HG02938 (cell line): ENCODE measurements around the gene GSTM3.
"Not testable (repeated sequence)": the region's sequence is repeated elsewhere in the genome, so short reads cannot be mapped to it uniquely, and the experiment has no call there.

Source experiments
- ATAC-seq: cut with Tn5 transposase; IDR thresholded peaks from one replicate; pipeline ENCODE4 v1.9.1; 2021; ENCODE audit warnings: mild to moderate bottlenecking, moderate library complexity; ENCODE audit not compliant: unreplicated experiment

Gene GSTM3

GRCh38 chr1:109708949-109709348 is 31.9 kb downstream of the GSTM3 start:
- not testable (repeated sequence) for ATAC-seq

DNA sequence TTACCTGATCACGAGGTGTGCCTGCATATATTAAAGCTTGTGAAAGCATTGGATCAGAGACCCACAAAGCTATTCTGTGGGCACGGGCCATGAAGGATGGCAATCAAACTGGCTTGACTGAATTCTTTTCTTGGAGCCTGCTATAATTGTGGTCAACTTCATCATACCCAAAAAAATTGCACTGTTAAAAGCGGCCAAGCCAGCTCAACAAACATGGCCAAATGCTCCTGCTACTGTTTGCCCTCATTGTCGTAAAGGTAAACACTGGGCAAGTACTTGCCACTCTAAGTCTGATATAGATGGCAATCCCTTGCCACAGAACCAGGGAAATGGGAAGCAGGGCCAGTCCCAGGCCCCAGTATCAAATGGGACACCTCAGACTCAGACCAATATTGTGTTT is 35.4 kb downstream of the GSTM3 start:
- no peak for ATAC-seq

GRCh38 chr1:109704173-109704572 is 36.7 kb downstream of the GSTM3 start:
- ATAC-seq: no peak

- not testable (repeated sequence) for ATAC-seq
Observed at GRCh38 chr1:109702940-109703339, 37.9 kb downstream of the GSTM3 start.

DNA sequence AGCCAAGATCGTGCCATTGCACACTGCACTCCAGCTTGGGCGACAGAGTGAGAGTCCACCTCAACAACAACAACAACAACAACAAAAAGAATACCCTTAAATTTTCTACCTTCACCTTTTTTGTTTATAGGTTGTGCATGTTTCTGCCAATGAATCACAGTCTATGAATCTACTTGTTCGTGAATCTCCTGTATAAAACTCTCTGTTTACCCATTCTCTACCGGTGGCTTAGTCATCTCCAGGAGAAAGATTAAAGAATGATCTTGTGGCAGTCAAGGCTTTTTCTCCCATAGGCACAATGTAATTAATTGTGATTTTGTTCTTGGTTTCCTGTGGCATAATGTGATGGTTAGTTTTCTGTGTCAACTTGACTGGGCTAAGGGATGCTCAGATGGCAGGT is 43.0 kb downstream of the GSTM3 start:
- not testable (repeated sequence) for ATAC-seq

DNA sequence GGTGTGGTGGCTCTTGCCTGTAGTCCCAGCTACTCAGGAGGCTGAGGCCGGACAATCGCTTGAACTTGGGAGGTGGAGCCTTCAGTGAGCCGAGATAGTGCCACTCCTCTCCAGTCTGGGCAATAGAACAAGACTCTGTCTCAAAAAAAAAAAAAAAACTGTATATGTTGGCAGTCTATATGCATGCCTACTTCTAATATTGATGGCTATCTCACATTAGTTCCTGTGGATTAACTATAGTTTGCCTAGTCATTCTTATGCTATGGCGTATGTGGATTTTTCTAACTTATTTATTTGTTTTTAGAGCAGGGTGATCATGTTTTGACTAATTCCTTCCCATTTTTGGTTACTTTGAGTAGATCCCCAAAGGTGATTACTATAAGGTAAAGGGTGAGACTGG is 43.8 kb downstream of the GSTM3 start:
- ATAC-seq: no peak

DNA sequence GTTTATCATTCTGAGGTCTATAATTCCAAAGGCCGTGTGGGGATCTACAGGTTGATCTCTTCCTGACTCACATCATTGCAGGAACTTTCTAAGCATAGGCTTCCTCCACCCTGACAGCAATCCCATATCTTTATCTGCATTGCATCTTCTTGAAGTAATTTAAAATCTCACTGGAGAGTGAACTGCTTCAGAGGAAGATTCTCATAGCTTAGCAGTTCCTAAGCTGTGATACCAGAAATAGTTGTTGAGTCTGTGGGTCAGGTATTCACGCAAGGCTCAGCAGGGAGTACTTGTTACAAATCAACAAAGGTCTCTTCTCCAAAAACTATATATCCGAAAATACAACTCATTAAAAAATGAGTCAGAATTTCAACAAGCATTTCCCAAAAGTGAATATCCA is 45.7 kb downstream of the GSTM3 start:
- ATAC-seq: not testable (repeated sequence)

GRCh38 chr1:109694400-109694799 is 46.4 kb downstream of the GSTM3 start:
- ATAC-seq: not testable (repeated sequence)

DNA sequence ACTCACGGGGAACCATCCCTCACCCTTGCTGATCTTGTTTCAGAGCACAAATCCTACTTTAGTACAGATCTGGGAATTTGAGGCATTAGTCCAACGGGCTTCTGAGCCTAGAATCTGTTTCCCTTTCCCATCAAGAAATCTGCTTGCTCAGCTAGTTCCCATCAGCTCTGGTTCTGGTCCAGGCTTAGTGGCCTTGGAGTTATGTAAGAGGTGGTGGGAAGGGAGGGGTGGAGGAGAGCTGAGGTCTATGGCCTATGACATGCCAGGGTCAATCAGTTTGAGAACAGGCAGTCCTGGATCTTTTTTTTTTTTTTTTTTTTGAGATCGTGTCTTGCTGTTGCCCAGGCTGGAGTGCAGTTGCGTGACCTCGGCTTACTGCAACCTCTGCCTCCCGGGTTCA is 49.1 kb downstream of the GSTM3 start:
- ATAC-seq: no peak

GRCh38 chr1:109689844-109690405 is 50.9 kb downstream of the GSTM3 start:
- no peak for ATAC-seq

DNA sequence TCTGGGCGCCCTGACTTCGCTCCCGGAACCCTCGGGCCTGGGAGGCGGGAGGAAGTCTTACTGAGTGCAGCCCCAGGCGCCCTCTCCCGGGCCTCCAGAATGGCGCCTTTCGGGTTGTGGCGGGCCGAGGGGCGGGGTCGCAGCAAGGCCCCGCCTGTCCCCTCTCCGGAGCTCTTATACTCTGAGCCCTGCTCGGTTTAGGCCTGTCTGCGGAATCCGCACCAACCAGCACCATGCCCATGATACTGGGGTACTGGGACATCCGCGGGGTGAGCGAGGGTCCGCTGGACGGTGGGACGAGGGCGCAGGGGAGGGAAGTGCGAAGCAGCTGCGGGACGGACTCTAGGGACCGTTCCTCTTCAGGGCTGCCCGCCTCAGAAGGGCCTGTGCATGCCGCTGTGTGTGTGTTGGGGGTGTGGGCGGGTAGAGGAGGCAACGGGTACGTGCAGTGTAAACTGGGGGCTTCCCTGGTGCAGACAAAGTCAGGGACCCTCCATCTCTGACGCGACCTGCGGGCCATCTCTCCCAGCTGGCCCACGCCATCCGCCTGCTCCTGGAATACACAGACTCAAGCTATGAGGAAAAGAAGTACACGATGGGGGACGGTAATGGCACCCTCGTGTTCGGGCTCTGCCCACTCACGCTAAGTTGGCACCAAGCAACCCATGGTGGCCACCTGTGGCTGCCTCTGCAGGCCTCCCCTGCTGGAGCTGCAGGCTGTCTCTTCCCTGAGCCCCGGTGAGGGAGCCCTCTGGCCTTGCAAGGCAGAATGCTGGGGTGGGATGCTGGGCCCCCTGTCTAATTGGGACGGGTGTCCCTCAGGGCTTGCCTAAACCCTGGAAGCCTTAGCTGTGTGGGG is 53.0 kb downstream of the GSTM3 start, which contains the start of gene GSTM1:
Gene GSTM1 (plus strand): TSS at position 177 of the 859 bp plus-strand sequence. CDS start 57 bp downstream, at position 234.
- ATAC-seq: peak; percentile 83

- ATAC-seq: peak; percentile 16
Observed at GRCh38 chr1:109687109-109687508, 53.7 kb downstream of the GSTM3 start.

- not testable (repeated sequence) for ATAC-seq
Observed at GRCh38 chr1:109685890-109686289, 54.9 kb downstream of the GSTM3 start.

DNA sequence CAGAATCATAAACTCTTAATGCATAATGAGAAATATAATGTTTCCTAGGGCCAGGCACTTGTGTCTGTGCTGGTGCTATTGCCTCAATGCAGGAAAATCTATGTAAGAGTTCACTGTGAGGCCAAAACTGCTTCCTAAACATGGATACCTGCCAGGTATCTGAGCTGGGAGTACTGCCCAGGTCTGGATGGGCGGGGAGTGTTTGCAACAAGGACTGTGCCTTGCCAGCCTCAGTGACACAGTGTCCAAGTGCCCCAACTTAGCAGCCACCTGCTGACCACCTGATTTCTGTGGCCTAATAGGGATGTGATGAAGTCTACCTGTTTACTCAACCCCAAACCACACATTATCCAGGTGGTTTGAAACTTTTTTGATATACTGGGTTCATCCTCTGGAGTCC is 55.4 kb downstream of the GSTM3 start:
- not testable (repeated sequence) for ATAC-seq

DNA sequence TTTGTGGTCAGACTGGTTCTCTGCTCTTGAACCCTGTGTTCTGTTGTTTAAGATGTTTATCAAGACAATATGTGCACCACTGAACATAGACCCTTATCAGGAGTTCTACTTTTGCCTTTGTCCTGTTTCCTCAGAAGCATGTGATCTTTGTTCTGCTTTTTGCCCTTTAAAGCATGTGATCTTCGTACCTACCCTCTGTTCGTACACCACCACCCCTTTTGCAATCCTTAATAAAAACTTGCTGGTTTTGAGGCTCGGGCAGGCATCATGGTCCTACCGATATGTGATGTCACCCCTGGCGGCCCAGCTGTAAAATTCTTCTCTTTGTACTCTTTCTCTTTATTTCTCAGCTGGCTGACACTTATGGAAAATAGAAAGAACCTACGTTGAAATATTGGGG is 56.1 kb downstream of the GSTM3 start:
- not testable (repeated sequence) for ATAC-seq
